Hepatocyte (in vitro differentiated cells): Measurements from ENCODE around the gene SNX4. TPM values are rescaled to one million over a fixed set of nuclear protein-coding genes. Genes with fewer than 3 reads are reported as not detected.
"Not testable (repeated sequence)": the region's sequence is repeated elsewhere in the genome, so short reads cannot be mapped to it uniquely, and the experiment has no call there.

Experiments
- DNase-seq: peaks from one replicate; pipeline ENCODE4 v3.0.0-alpha.2; 2016; ENCODE audit warnings: low spot score
- H2AFZ ChIP-seq: fragments of 200-600 bp; sonication (generic); 2 replicates; pipeline ENCODE4 v1.6.0; 2016; ENCODE audit warnings: antibody characterized with exemption, mild to moderate bottlenecking
- H3K27ac ChIP-seq: fragments of 200-600 bp; sonication (generic); 2 replicates; pipeline ENCODE4 v1.5.1; 2016; ENCODE audit warnings: mild to moderate bottlenecking
- H3K27me3 ChIP-seq: fragments of 200-600 bp; sonication (generic); 2 replicates; pipeline ENCODE4 v1.6.1; 2016
- H3K36me3 ChIP-seq: fragments of 200-600 bp; sonication (generic); replicated peaks from 2 replicates; pipeline ENCODE4 v1.5.1; 2016; ENCODE audit warnings: low read depth; ENCODE audit not compliant: insufficient read depth
- H3K4me1 ChIP-seq: fragments of 200-600 bp; sonication (generic); 2 replicates; pipeline ENCODE4 v1.5.1; 2016; ENCODE audit warnings: mild to moderate bottlenecking, moderate library complexity; ENCODE audit not compliant: insufficient read depth
- H3K4me2 ChIP-seq: fragments of 200-600 bp; sonication (generic); 2 replicates; pipeline ENCODE4 v1.6.0; 2016
- H3K4me3 ChIP-seq: fragments of 200-600 bp; sonication (generic); 2 replicates; pipeline ENCODE4 v1.5.1; 2016; ENCODE audit warnings: mild to moderate bottlenecking
- H3K79me2 ChIP-seq: fragments of 200-600 bp; sonication (generic); 2 replicates; pipeline ENCODE4 v1.6.0; 2017; ENCODE audit warnings: mild to moderate bottlenecking
- H3K9me2 ChIP-seq: fragments of 200-600 bp; sonication (generic); replicated peaks from 2 replicates; pipeline ENCODE4 v1.6.0; 2017; ENCODE audit warnings: mild to moderate bottlenecking; ENCODE audit not compliant: insufficient read depth
- H3K9me3 ChIP-seq: fragments of 200-600 bp; sonication (generic); 2 replicates; pipeline ENCODE4 v1.5.1; 2016; ENCODE audit warnings: low read depth, mild to moderate bottlenecking
- H4K20me1 ChIP-seq: fragments of 200-600 bp; sonication (generic); 2 replicates; pipeline ENCODE4 v1.6.0; 2016; ENCODE audit warnings: mild to moderate bottlenecking; ENCODE audit not compliant: insufficient read depth, poor library complexity, severe bottlenecking
- CTCF ChIP-seq: fragments of 200-600 bp; sonication (generic); IDR thresholded peaks from 2 replicates; pipeline ENCODE4 v1.5.1; 2016; ENCODE audit warnings: antibody characterized with exemption, mild to moderate bottlenecking; ENCODE audit not compliant: poor library complexity
- EZH2 ChIP-seq: fragments of 200-600 bp; sonication (generic); IDR thresholded peaks from 2 replicates; pipeline ENCODE4 v1.6.1; 2016; ENCODE audit warnings: antibody characterized with exemption, mild to moderate bottlenecking, borderline replicate concordance
- EZH2phosphoT487 ChIP-seq: fragments of 200-600 bp; sonication (generic); IDR thresholded peaks from one replicate; pipeline ENCODE4 v1.6.1; 2018; ENCODE audit warnings: antibody characterized with exemption, mild to moderate bottlenecking, low read depth, moderate library complexity; ENCODE audit not compliant: unreplicated experiment, severe bottlenecking
- WGBS: methylation state at CpG from one replicate; pipeline ENCODE4 v1.1.6; 2016; ENCODE audit warnings: low lambda C conversion rate; ENCODE audit errors: missing lambda C conversion rate; 5-methylcytosine and 5-hydroxymethylcytosine counted together
- polyA plus RNA-seq: library from polyadenylated mRNA; unstranded; fragments of >200 nt; fragmentation: Nextera tagmentation; extraction: Ambion mirVana; gene quantifications from 2 replicates; pipeline ENCODE4 v1.2.1, GENCODE V29; 2016
- total RNA-seq: library from RNA; depleted of rRNA; stranded (reverse); fragments of >200 nt; gene quantifications from 2 replicates; pipeline ENCODE4 v1.2.3, GENCODE V29; 2014

Gene SNX4
- total and polyA plus RNA-seq, 2 experiments from 2014 or later: 42.7 to 69.6 TPM

DNA sequence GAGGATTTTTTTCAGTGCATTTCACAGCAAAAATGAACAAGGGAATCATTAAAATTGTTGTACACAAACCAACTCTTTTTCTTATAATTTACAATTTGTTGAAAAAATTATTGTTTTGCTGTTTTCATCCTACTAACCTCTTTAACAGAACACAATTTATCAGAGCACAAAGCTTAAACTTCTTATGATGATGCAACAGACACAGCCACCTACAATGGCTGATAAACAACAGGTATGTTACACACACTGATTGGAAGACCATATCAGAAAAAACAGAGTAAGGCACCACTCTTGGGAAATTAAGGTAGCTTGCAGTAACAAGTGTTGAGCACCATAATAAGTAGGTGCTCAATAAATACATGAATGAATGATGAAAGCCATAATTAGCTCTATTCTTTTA is 8.9 kb upstream of the SNX4 start:
- Histone ChIP-seq H3K9me3 (no peaks in the 10 kb centered on the region), H3K36me3 (no peaks in the 10 kb centered on the region), H3K4me1 (no peaks in the 10 kb centered on the region), H2AFZ (no peak overlapping the region), H3K9me2 (no peaks in the 10 kb centered on the region), H3K27ac (no peak overlapping the region), H3K79me2 (no peaks in the 10 kb centered on the region), H3K27me3 (no peaks in the 10 kb centered on the region), H4K20me1 (no peaks in the 10 kb centered on the region), H3K4me2 (no peak overlapping the region), H3K4me3 (no peak overlapping the region)
- no peak for TF ChIP-seq CTCF
- DNase-seq: no peak

- Histone ChIP-seq H4K20me1 (no peaks in the 10 kb centered on the region), H3K79me2 (no peaks in the 10 kb centered on the region), H2AFZ (no peak overlapping the region), H3K9me2 (no peaks in the 10 kb centered on the region), H3K4me2 (no peak overlapping the region), H3K27ac (no peak overlapping the region), H3K27me3 (no peaks in the 10 kb centered on the region), H3K9me3 (no peaks in the 10 kb centered on the region), H3K4me1 (peaks cover 7% of the 10 kb centered on the region), H3K4me3 (no peak overlapping the region), H3K36me3 (no peaks in the 10 kb centered on the region)
- WGBS: 97% methylated on average over 4 of the region's 4 CpGs
- TF ChIP-seq CTCF (no peak), EZH2 (no peak), EZH2phosphoT487 (no peak)
- no peak for DNase-seq
These were observed 5.2 kb upstream of the SNX4 start for GRCh38 chr3:125525153-125525552.

GRCh38 chr3:125520563-125520919 is 539 bp upstream of the SNX4 start:
- not testable (repeated sequence) for H4K20me1 ChIP-seq, H3K36me3 ChIP-seq, H3K4me1 ChIP-seq, DNase-seq, H3K9me3 ChIP-seq, H3K9me2 ChIP-seq, H3K27me3 ChIP-seq
- peak overlapping the region; percentile 78 for H2AFZ ChIP-seq
- H3K27ac ChIP-seq: peak overlapping the region; percentile 91
- peaks cover 44% of the 10 kb centered on the region for H3K79me2 ChIP-seq
- peak overlapping the region; percentile 96 for H3K4me3 ChIP-seq
- 86% methylated on average over 15 of the region's 15 CpGs for WGBS
- peak overlapping the region; percentile 72 for H3K4me2 ChIP-seq

GRCh38 chr3:125515421-125515820 is 4.6 kb downstream of the SNX4 start:
- H3K9me3 ChIP-seq: no peaks in the 10 kb centered on the region
- H3K27me3 ChIP-seq: no peaks in the 10 kb centered on the region
- peaks cover 95% of the 10 kb centered on the region for H3K79me2 ChIP-seq

More at GRCh38 chr3:125515421-125515820, 4.6 kb downstream of the SNX4 start:
- no peak for DNase-seq
- Histone ChIP-seq H3K4me3 (no peak overlapping the region), H3K4me1 (peaks cover 11% of the 10 kb centered on the region), H3K36me3 (no peaks in the 10 kb centered on the region), H3K9me2 (no peaks in the 10 kb centered on the region), H3K4me2 (no peak overlapping the region), H2AFZ (no peak overlapping the region), H4K20me1 (peaks cover 22% of the 10 kb centered on the region), H3K27ac (no peak overlapping the region)
- TF ChIP-seq EZH2 (no peak), EZH2phosphoT487 (no peak), CTCF (no peak)
